ENCODE data around the gene SIL1.

DNA sequence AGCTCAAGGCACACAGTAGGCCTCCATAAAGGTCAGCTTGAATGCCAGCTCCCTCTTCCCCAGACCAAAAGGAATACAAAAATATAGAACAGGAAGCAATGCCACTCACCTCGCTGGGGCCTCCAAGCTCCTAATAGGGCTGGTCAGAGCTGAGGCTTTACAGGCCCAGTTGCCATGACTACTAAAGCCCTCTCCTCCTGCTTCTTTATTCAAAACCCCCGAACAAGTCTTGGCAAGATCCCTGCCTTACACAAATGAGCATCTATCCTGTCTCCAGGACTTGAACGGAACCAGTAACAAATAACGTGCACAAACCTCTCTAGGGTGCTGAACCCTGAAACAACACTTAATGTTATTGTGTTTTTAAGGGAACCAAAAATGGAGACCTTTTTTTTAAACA is 136.3 kb downstream of the SIL1 start:
- TF ChIP-seq, protein P1, sequence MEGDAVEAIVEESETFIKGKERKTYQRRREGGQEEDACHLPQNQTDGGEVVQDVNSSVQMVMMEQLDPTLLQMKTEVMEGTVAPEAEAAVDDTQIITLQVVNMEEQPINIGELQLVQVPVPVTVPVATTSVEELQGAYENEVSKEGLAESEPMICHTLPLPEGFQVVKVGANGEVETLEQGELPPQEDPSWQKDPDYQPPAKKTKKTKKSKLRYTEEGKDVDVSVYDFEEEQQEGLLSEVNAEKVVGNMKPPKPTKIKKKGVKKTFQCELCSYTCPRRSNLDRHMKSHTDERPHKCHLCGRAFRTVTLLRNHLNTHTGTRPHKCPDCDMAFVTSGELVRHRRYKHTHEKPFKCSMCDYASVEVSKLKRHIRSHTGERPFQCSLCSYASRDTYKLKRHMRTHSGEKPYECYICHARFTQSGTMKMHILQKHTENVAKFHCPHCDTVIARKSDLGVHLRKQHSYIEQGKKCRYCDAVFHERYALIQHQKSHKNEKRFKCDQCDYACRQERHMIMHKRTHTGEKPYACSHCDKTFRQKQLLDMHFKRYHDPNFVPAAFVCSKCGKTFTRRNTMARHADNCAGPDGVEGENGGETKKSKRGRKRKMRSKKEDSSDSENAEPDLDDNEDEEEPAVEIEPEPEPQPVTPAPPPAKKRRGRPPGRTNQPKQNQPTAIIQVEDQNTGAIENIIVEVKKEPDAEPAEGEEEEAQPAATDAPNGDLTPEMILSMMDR (conservative IDR thresholded peaks at IDR 0.05 in 1 of 2, IDR thresholded peaks at IDR 0.05 in 1 of 2; ENCODE audit: low read depth in 1 of 2, low read length in 2 of 2), result no peak
- TF ChIP-seq EZH2 (IDR thresholded peaks at IDR 0.05; ENCODE audit: low read length, missing control alignments), result no peak

Data from fibroblast of lung (primary cell).